ENCODE measurements around the gene KCNQ1.

KCNQ1 gene

GRCh38 chr11:2734181-2735052 is 289.6 kb downstream of the KCNQ1 start:
- Histone ChIP-seq H3K9me3 (no peaks in the 10 kb centered on the region), H3K4me3 (ENCODE audit: low read depth, low read length) (no peak overlapping the region), H3K36me3 (no peaks in the 10 kb centered on the region), H3K4me1 (no peaks in the 10 kb centered on the region), H3K27me3 (no peaks in the 10 kb centered on the region)
- TF ChIP-seq CTCF (IDR thresholded peaks at IDR 0.05; ENCODE audit: low read depth, low read length) = no peak
- DNase-seq = no peak

GRCh38 chr11:2735053-2735589 is 290.3 kb downstream of the KCNQ1 start:
- H3K27me3 ChIP-seq = no peaks in the 10 kb centered on the region
- no peaks in the 10 kb centered on the region for H3K36me3 ChIP-seq
- no peak overlapping the region for H3K4me3 ChIP-seq (ENCODE audit: low read depth, low read length)
- H3K9me3 ChIP-seq = no peaks in the 10 kb centered on the region
- DNase-seq = no peak
- no peaks in the 10 kb centered on the region for H3K4me1 ChIP-seq
- no peak for TF ChIP-seq CTCF (IDR thresholded peaks at IDR 0.05; ENCODE audit: low read depth, low read length)

- TF ChIP-seq CTCF (IDR thresholded peaks at IDR 0.05; ENCODE audit: low read depth, low read length) = no peak
- Histone ChIP-seq H3K9me3 (no peaks in the 10 kb centered on the region), H3K4me1 (no peaks in the 10 kb centered on the region), H3K4me3 (ENCODE audit: low read depth, low read length) (no peak overlapping the region), H3K36me3 (no peaks in the 10 kb centered on the region), H3K27me3 (no peaks in the 10 kb centered on the region)
- DNase-seq = no peak
Measured at GRCh38 chr11:2736577-2737225, 291.9 kb downstream of the KCNQ1 start.

- Histone ChIP-seq H3K27me3 (no peaks in the 10 kb centered on the region), H3K36me3 (no peaks in the 10 kb centered on the region), H3K4me3 (ENCODE audit: low read depth, low read length) (no peak overlapping the region), H3K9me3 (no peaks in the 10 kb centered on the region), H3K4me1 (no peaks in the 10 kb centered on the region)
- no peak for TF ChIP-seq CTCF (IDR thresholded peaks at IDR 0.05; ENCODE audit: low read depth, low read length)
- DNase-seq = no peak
Measured at GRCh38 chr11:2737226-2737590, 292.4 kb downstream of the KCNQ1 start.

- TF ChIP-seq CTCF (IDR thresholded peaks at IDR 0.05; ENCODE audit: low read depth, low read length) = no peak
- Histone ChIP-seq H3K27me3 (no peaks in the 10 kb centered on the region), H3K4me3 (ENCODE audit: low read depth, low read length) (no peak overlapping the region), H3K36me3 (no peaks in the 10 kb centered on the region), H3K4me1 (no peaks in the 10 kb centered on the region), H3K9me3 (no peaks in the 10 kb centered on the region)
- DNase-seq = no peak
Measured at GRCh38 chr11:2737866-2738265, 293.1 kb downstream of the KCNQ1 start.

Data from BE2C (cell line).